HL-60 (cell line): ENCODE measurements around the gene PADI4.

Source experiments
- TF ChIP-seq, protein P1 (sequence below): IDR thresholded peaks from one replicate; pipeline ENCODE4 v1.5.1; 2011; ENCODE audit warnings: low read length, control low read depth, inconsistent platforms; ENCODE audit not compliant: insufficient read depth
- TF ChIP-seq, protein P2 (sequence below): IDR thresholded peaks from 2 replicates; pipeline ENCODE4 v1.6.1; 2012; ENCODE audit warnings: low read depth; ENCODE audit not compliant: insufficient replicate concordance

- TF ChIP-seq, protein P1, sequence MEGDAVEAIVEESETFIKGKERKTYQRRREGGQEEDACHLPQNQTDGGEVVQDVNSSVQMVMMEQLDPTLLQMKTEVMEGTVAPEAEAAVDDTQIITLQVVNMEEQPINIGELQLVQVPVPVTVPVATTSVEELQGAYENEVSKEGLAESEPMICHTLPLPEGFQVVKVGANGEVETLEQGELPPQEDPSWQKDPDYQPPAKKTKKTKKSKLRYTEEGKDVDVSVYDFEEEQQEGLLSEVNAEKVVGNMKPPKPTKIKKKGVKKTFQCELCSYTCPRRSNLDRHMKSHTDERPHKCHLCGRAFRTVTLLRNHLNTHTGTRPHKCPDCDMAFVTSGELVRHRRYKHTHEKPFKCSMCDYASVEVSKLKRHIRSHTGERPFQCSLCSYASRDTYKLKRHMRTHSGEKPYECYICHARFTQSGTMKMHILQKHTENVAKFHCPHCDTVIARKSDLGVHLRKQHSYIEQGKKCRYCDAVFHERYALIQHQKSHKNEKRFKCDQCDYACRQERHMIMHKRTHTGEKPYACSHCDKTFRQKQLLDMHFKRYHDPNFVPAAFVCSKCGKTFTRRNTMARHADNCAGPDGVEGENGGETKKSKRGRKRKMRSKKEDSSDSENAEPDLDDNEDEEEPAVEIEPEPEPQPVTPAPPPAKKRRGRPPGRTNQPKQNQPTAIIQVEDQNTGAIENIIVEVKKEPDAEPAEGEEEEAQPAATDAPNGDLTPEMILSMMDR: no peak
- TF ChIP-seq, protein P2, sequence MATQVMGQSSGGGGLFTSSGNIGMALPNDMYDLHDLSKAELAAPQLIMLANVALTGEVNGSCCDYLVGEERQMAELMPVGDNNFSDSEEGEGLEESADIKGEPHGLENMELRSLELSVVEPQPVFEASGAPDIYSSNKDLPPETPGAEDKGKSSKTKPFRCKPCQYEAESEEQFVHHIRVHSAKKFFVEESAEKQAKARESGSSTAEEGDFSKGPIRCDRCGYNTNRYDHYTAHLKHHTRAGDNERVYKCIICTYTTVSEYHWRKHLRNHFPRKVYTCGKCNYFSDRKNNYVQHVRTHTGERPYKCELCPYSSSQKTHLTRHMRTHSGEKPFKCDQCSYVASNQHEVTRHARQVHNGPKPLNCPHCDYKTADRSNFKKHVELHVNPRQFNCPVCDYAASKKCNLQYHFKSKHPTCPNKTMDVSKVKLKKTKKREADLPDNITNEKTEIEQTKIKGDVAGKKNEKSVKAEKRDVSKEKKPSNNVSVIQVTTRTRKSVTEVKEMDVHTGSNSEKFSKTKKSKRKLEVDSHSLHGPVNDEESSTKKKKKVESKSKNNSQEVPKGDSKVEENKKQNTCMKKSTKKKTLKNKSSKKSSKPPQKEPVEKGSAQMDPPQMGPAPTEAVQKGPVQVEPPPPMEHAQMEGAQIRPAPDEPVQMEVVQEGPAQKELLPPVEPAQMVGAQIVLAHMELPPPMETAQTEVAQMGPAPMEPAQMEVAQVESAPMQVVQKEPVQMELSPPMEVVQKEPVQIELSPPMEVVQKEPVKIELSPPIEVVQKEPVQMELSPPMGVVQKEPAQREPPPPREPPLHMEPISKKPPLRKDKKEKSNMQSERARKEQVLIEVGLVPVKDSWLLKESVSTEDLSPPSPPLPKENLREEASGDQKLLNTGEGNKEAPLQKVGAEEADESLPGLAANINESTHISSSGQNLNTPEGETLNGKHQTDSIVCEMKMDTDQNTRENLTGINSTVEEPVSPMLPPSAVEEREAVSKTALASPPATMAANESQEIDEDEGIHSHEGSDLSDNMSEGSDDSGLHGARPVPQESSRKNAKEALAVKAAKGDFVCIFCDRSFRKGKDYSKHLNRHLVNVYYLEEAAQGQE: no peak
These were observed 48.5 kb downstream of the PADI4 start for GRCh38 chr1:17356387-17357026.
